Measurements from ENCODE around the gene HECW1. TPM values are rescaled to one million over a fixed set of nuclear protein-coding genes. Genes with fewer than 3 reads are reported as not detected.
"Not testable (repeated sequence)": the region's sequence is repeated elsewhere in the genome, so short reads cannot be mapped to it uniquely, and the experiment has no call there.

Gene HECW1
- total RNA-seq, 1 donor from 2014 or later, result 68.7 TPM

- no peak for TF ChIP-seq CTCF (IDR thresholded peaks at IDR 0.05; ENCODE audit: partially characterized antibody, unreplicated experiment)
- no peak overlapping the region for H3K27ac Mint-ChIP-seq (ENCODE audit: unreplicated experiment)
- no peaks in the 10 kb centered on the region for H3K36me3 Mint-ChIP-seq (ENCODE audit: unreplicated experiment)
- H3K9me3 Mint-ChIP-seq (ENCODE audit: unreplicated experiment), result no peaks in the 10 kb centered on the region
- H3K4me1 Mint-ChIP-seq (ENCODE audit: low read depth, unreplicated experiment), result peaks cover 9% of the 10 kb centered on the region
- H3K27me3 Mint-ChIP-seq (ENCODE audit: unreplicated experiment), result no peaks in the 10 kb centered on the region
- DNase-seq, result no peak
- no peak overlapping the region for H3K4me3 Mint-ChIP-seq (ENCODE audit: unreplicated experiment)
Observed at GRCh38 chr7:43337191-43337590, 224.7 kb downstream of the HECW1 start.

- Mint-ChIP-seq H3K27me3 (ENCODE audit: unreplicated experiment) (no peaks in the 10 kb centered on the region), H3K4me1 (ENCODE audit: low read depth, unreplicated experiment) (peaks cover 7% of the 10 kb centered on the region), H3K36me3 (ENCODE audit: unreplicated experiment) (no peaks in the 10 kb centered on the region), H3K9me3 (ENCODE audit: unreplicated experiment) (no peaks in the 10 kb centered on the region), H3K4me3 (ENCODE audit: unreplicated experiment) (no peak overlapping the region), H3K27ac (ENCODE audit: unreplicated experiment) (no peak overlapping the region)
- TF ChIP-seq CTCF (IDR thresholded peaks at IDR 0.05; ENCODE audit: partially characterized antibody, unreplicated experiment), result no peak
- DNase-seq, result no peak
Observed at GRCh38 chr7:43337811-43338210, 225.4 kb downstream of the HECW1 start.

- peaks cover 6% of the 10 kb centered on the region for H3K4me1 Mint-ChIP-seq (ENCODE audit: low read depth, unreplicated experiment)
- TF ChIP-seq CTCF (IDR thresholded peaks at IDR 0.05; ENCODE audit: partially characterized antibody, unreplicated experiment), result no peak
- H3K36me3 Mint-ChIP-seq (ENCODE audit: unreplicated experiment), result no peaks in the 10 kb centered on the region
Observed at GRCh38 chr7:43341132-43341531, 228.7 kb downstream of the HECW1 start.

GRCh38 chr7:43343417-43343816 lies 231.0 kb downstream of the HECW1 start:
- not testable (repeated sequence) for H3K4me1 Mint-ChIP-seq (ENCODE audit: low read depth, unreplicated experiment); H3K4me3 Mint-ChIP-seq (ENCODE audit: unreplicated experiment); H3K27ac Mint-ChIP-seq (ENCODE audit: unreplicated experiment); DNase-seq; H3K36me3 Mint-ChIP-seq (ENCODE audit: unreplicated experiment); H3K27me3 Mint-ChIP-seq (ENCODE audit: unreplicated experiment); H3K9me3 Mint-ChIP-seq (ENCODE audit: unreplicated experiment)

More at GRCh38 chr7:43341132-43341531, 228.7 kb downstream of the HECW1 start:
- H3K4me3 Mint-ChIP-seq (ENCODE audit: unreplicated experiment), result no peak overlapping the region
- no peaks in the 10 kb centered on the region for H3K27me3 Mint-ChIP-seq (ENCODE audit: unreplicated experiment)
- no peak for DNase-seq
- H3K9me3 Mint-ChIP-seq (ENCODE audit: unreplicated experiment), result no peaks in the 10 kb centered on the region
- H3K27ac Mint-ChIP-seq (ENCODE audit: unreplicated experiment), result no peak overlapping the region

GRCh38 chr7:43345696-43346095 lies 233.2 kb downstream of the HECW1 start:
- not testable (repeated sequence) for H3K4me1 Mint-ChIP-seq (ENCODE audit: low read depth, unreplicated experiment); DNase-seq; H3K4me3 Mint-ChIP-seq (ENCODE audit: unreplicated experiment); H3K27ac Mint-ChIP-seq (ENCODE audit: unreplicated experiment); H3K9me3 Mint-ChIP-seq (ENCODE audit: unreplicated experiment); H3K27me3 Mint-ChIP-seq (ENCODE audit: unreplicated experiment)
- H3K36me3 Mint-ChIP-seq (ENCODE audit: unreplicated experiment), result peaks cover 10% of the 10 kb centered on the region

- DNase-seq, result no peak
- Mint-ChIP-seq H3K27ac (ENCODE audit: unreplicated experiment) (no peak overlapping the region), H3K9me3 (ENCODE audit: unreplicated experiment) (peaks cover 8% of the 10 kb centered on the region), H3K4me1 (ENCODE audit: low read depth, unreplicated experiment) (peaks cover 6% of the 10 kb centered on the region), H3K4me3 (ENCODE audit: unreplicated experiment) (no peak overlapping the region), H3K27me3 (ENCODE audit: unreplicated experiment) (peaks cover 4% of the 10 kb centered on the region), H3K36me3 (ENCODE audit: unreplicated experiment) (peaks cover 21% of the 10 kb centered on the region)
- TF ChIP-seq CTCF (IDR thresholded peaks at IDR 0.05; ENCODE audit: partially characterized antibody, unreplicated experiment), result no peak
Observed at GRCh38 chr7:43351683-43352082, 239.2 kb downstream of the HECW1 start.

Measured in glutamatergic neuron (in vitro differentiated cells).